Parathyroid adenoma (tissue), 2 donors: Measurements from ENCODE around the gene TMOD4.

ENCODE experiments used
- H2AFZ ChIP-seq: fragments of 300-600 bp; sonication (generic); one replicate; pipeline ENCODE4 v1.7.0; 2017; ENCODE audit warnings: antibody characterized with exemption, mild to moderate bottlenecking
- H3K27ac ChIP-seq: fragments of 300-600 bp; sonication (generic); one replicate; pipeline ENCODE4 v1.7.0; 2017
- H3K27me3 ChIP-seq: fragments of 300-600 bp; sonication (generic); one replicate; pipeline ENCODE4 v1.7.0; 2017; ENCODE audit warnings: low read length; ENCODE audit not compliant: control insufficient read depth, insufficient read depth
- H3K36me3 ChIP-seq: fragments of 300-600 bp; sonication (generic); one replicate; pipeline ENCODE4 v1.7.0; 2017; ENCODE audit warnings: low read length; ENCODE audit not compliant: control insufficient read depth, insufficient read depth
- H3K4me1 ChIP-seq: fragments of 300-600 bp; sonication (generic); one replicate; pipeline ENCODE4 v1.7.0; 2017; ENCODE audit warnings: control low read depth
- H3K4me2 ChIP-seq: fragments of 300-600 bp; sonication (generic); one replicate; pipeline ENCODE4 v1.7.0; 2017; ENCODE audit warnings: low read length
- H3K4me3 ChIP-seq: fragments of 300-600 bp; sonication (generic); one replicate; pipeline ENCODE4 v1.7.0; 2017; ENCODE audit warnings: low read depth, low read length
- H3K79me2 ChIP-seq: fragments of 300-600 bp; sonication (generic); one replicate; pipeline ENCODE4 v1.7.0; 2017; ENCODE audit warnings: control low read depth
- H3K9ac ChIP-seq: fragments of 300-600 bp; sonication (generic); one replicate; pipeline ENCODE4 v1.7.0; 2017; ENCODE audit warnings: mild to moderate bottlenecking
- H3K9me3 ChIP-seq: fragments of 300-600 bp; sonication (generic); one replicate; pipeline ENCODE4 v1.7.0; 2017; ENCODE audit warnings: low read length; ENCODE audit not compliant: control insufficient read depth
- CTCF ChIP-seq: fragments of 300-600 bp; sonication (generic); IDR thresholded peaks from one replicate; pipeline ENCODE4 v1.7.0; 2017; ENCODE audit warnings: antibody characterized with exemption, mild to moderate bottlenecking
- donor health status: primary hyperparathyroidism.

TMOD4 gene

GRCh38 chr1:151158751-151159251 is 17.0 kb downstream of the TMOD4 start:
- peak overlapping the region; percentile 15 for H3K4me3 ChIP-seq
- no peak overlapping the region for H3K9ac ChIP-seq
- H3K27me3 ChIP-seq = no peaks in the 10 kb centered on the region
- no peaks in the 10 kb centered on the region for H3K36me3 ChIP-seq
- H3K9me3 ChIP-seq = no peaks in the 10 kb centered on the region
- TF ChIP-seq CTCF = no peak
- H3K27ac ChIP-seq = peak overlapping the region; percentile 36
- H3K4me1 ChIP-seq = no peaks in the 10 kb centered on the region
- no peak overlapping the region for H2AFZ ChIP-seq
- H3K79me2 ChIP-seq = no peaks in the 10 kb centered on the region
- peak overlapping the region; percentile 50 for H3K4me2 ChIP-seq

- Histone ChIP-seq H3K27ac (no peak overlapping the region), H3K27me3 (no peaks in the 10 kb centered on the region), H3K36me3 (no peaks in the 10 kb centered on the region), H3K4me3 (no peak overlapping the region), H2AFZ (no peak overlapping the region), H3K4me2 (no peak overlapping the region), H3K79me2 (no peaks in the 10 kb centered on the region), H3K9ac (no peak overlapping the region), H3K4me1 (no peaks in the 10 kb centered on the region), H3K9me3 (no peaks in the 10 kb centered on the region)
- no peak for TF ChIP-seq CTCF
These were observed 17.5 kb downstream of the TMOD4 start for GRCh38 chr1:151158326-151158725.

GRCh38 chr1:151157067-151157531 is 18.7 kb downstream of the TMOD4 start:
- no peaks in the 10 kb centered on the region for H3K27me3 ChIP-seq
- TF ChIP-seq CTCF = no peak
- H3K9ac ChIP-seq = no peak overlapping the region
- no peak overlapping the region for H3K27ac ChIP-seq
- H3K4me3 ChIP-seq = no peak overlapping the region
- H3K79me2 ChIP-seq = no peaks in the 10 kb centered on the region
- no peaks in the 10 kb centered on the region for H3K4me1 ChIP-seq
- no peak overlapping the region for H2AFZ ChIP-seq
- no peak overlapping the region for H3K4me2 ChIP-seq
- no peaks in the 10 kb centered on the region for H3K36me3 ChIP-seq
- H3K9me3 ChIP-seq = no peaks in the 10 kb centered on the region

- Histone ChIP-seq H3K27ac (no peak within 1 kb of the TSS), H3K4me2 (no peak within 1 kb of the TSS), H3K9me3 (no peaks in the 10 kb centered on the region), H3K4me3 (no peak within 1 kb of the TSS), H2AFZ (no peak within 1 kb of the TSS), H3K79me2 (no peaks in the 10 kb centered on the region), H3K36me3 (no peaks in the 10 kb centered on the region), H3K4me1 (no peaks in the 10 kb centered on the region), H3K9ac (no peak within 1 kb of the TSS), H3K27me3 (no peaks in the 10 kb centered on the region)
- no peak for TF ChIP-seq CTCF
These were observed 19.3 kb downstream of the TMOD4 start, which contains the start of gene TNFAIP8L2 for GRCh38 chr1:151156515-151156819. Gene TNFAIP8L2 (plus strand): TSS chr1:151156649. CDS start chr1:151158698, 2,049 bp downstream.

- Histone ChIP-seq H3K9me3 (no peaks in the 10 kb centered on the region), H3K4me2 (no peak overlapping the region), H3K9ac (no peak overlapping the region), H3K27ac (no peak overlapping the region), H3K4me1 (no peaks in the 10 kb centered on the region), H2AFZ (no peak overlapping the region), H3K79me2 (no peaks in the 10 kb centered on the region), H3K4me3 (no peak overlapping the region), H3K36me3 (no peaks in the 10 kb centered on the region), H3K27me3 (no peaks in the 10 kb centered on the region)
- no peak for TF ChIP-seq CTCF
These were observed 28.1 kb downstream of the TMOD4 start for GRCh38 chr1:151147665-151148064.
